ENCODE results near the gene TBRG4.
A peak's percentile ranks its signal among the peaks of the same experiment; 100 is the strongest.

TBRG4 gene

DNA sequence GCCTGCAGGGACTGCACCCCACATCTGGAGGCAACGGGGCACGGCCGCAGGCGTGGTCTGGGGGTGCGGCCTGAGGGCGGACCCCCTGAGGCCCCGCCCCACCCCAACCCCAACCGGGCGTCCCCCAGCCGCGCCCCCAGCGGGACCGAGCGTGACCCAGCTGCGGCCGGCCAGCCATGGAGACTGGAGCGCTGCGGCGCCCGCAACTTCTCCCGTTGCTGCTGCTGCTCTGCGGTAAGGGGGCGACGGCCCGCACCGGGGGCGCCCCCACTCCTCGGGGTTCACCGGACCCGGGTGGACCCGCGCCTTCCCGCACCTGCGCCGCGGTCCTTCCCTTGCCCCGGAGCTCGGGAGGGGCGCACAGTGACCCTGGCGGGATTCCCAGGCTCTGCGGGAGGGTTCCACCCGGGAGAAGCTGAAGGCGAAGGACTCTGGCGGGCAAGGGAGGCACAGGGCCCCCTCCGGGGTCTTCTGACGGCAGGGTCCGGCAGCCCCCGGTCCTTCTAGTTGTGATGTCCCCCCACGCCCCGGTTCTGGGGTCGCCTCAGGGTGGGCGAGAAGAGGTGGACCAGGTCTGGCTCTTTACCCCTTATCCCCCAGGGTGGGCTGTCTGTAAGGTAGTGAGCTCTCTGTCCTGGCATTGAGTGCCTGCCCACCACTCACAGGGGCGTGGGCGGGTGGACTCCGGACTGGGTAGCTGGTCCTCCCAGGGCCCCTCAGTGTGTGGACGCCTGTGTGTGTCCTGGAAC lies 46.3 kb upstream of the TBRG4 start, which contains the start of gene RAMP3:
TSS of gene RAMP3 (plus strand) at position 139 of the 749 bp plus-strand sequence. CDS start at position 177, 38 bp downstream.
- Histone ChIP-seq H3K4me1 (ENCODE audit: insufficient read depth, poor library complexity, severe bottlenecking) (no peaks in the 10 kb centered on the region), H3K9me3 (ENCODE audit: severe bottlenecking) (no peaks in the 10 kb centered on the region), H3K27ac (ENCODE audit: poor library complexity, severe bottlenecking) (no peak within 1 kb of the TSS), H3K27me3 (ENCODE audit: insufficient read depth, poor library complexity, severe bottlenecking) (peaks cover 23% of the 10 kb centered on the region), H3K36me3 (ENCODE audit: low read depth) (no peaks in the 10 kb centered on the region), H3K4me3 (ENCODE audit: severe bottlenecking) (no peak within 1 kb of the TSS)
- ATAC-seq (ENCODE audit: low read depth) (no peak), DNase-seq (ENCODE audit: low spot score) (peak; percentile 51)
- TF ChIP-seq, protein P1, sequence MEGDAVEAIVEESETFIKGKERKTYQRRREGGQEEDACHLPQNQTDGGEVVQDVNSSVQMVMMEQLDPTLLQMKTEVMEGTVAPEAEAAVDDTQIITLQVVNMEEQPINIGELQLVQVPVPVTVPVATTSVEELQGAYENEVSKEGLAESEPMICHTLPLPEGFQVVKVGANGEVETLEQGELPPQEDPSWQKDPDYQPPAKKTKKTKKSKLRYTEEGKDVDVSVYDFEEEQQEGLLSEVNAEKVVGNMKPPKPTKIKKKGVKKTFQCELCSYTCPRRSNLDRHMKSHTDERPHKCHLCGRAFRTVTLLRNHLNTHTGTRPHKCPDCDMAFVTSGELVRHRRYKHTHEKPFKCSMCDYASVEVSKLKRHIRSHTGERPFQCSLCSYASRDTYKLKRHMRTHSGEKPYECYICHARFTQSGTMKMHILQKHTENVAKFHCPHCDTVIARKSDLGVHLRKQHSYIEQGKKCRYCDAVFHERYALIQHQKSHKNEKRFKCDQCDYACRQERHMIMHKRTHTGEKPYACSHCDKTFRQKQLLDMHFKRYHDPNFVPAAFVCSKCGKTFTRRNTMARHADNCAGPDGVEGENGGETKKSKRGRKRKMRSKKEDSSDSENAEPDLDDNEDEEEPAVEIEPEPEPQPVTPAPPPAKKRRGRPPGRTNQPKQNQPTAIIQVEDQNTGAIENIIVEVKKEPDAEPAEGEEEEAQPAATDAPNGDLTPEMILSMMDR (IDR thresholded peaks at IDR 0.05; ENCODE audit: poor library complexity, severe bottlenecking) = no peak

DNA sequence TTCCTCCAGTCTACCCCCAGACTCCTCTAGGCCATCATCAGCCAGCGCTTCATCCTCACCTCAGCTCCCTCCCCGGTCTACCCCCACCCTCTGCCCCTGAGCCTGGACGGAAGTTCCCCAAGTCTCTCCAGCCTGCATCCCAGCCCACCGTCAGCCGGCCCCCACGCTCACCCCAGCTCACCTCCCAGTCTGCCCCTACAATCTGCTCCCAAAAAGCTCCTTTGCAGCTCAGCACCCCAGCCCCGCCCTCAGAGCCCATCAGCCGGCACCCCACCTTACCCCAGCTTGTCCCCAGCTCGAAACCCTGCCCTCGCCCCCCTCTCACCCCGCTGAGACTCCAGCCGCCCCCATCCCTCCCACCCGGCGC lies 45.8 kb upstream of the TBRG4 start:
- TF ChIP-seq, protein P1 (IDR thresholded peaks at IDR 0.05; ENCODE audit: poor library complexity, severe bottlenecking) = no peak
- no peak for DNase-seq (ENCODE audit: low spot score)
- Histone ChIP-seq H3K36me3 (ENCODE audit: low read depth) (no peaks in the 10 kb centered on the region), H3K4me3 (ENCODE audit: severe bottlenecking) (no peak overlapping the region), H3K9me3 (ENCODE audit: severe bottlenecking) (no peaks in the 10 kb centered on the region), H3K27me3 (ENCODE audit: insufficient read depth, poor library complexity, severe bottlenecking) (peaks cover 23% of the 10 kb centered on the region), H3K27ac (ENCODE audit: poor library complexity, severe bottlenecking) (no peak overlapping the region), H3K4me1 (ENCODE audit: insufficient read depth, poor library complexity, severe bottlenecking) (no peaks in the 10 kb centered on the region)
- ATAC-seq (ENCODE audit: low read depth) = no peak

- Histone ChIP-seq H3K27ac (ENCODE audit: poor library complexity, severe bottlenecking) (no peak overlapping the region), H3K27me3 (ENCODE audit: insufficient read depth, poor library complexity, severe bottlenecking) (peaks cover 23% of the 10 kb centered on the region), H3K4me3 (ENCODE audit: severe bottlenecking) (no peak overlapping the region), H3K4me1 (ENCODE audit: insufficient read depth, poor library complexity, severe bottlenecking) (no peaks in the 10 kb centered on the region), H3K9me3 (ENCODE audit: severe bottlenecking) (no peaks in the 10 kb centered on the region), H3K36me3 (ENCODE audit: low read depth) (no peaks in the 10 kb centered on the region)
- ATAC-seq (ENCODE audit: low read depth) (no peak), DNase-seq (ENCODE audit: low spot score) (peak; percentile 36)
- TF ChIP-seq, protein P1 (IDR thresholded peaks at IDR 0.05; ENCODE audit: poor library complexity, severe bottlenecking) = no peak
These were observed 45.2 kb upstream of the TBRG4 start for GRCh38 chr7:45156516-45157272.

- peaks cover 23% of the 10 kb centered on the region for H3K27me3 ChIP-seq (ENCODE audit: insufficient read depth, poor library complexity, severe bottlenecking)
- ATAC-seq (ENCODE audit: low read depth) = no peak
- no peak overlapping the region for H3K27ac ChIP-seq (ENCODE audit: poor library complexity, severe bottlenecking)
These were observed 44.4 kb upstream of the TBRG4 start for GRCh38 chr7:45155941-45156340.

More at GRCh38 chr7:45155941-45156340, 44.4 kb upstream of the TBRG4 start:
- Histone ChIP-seq H3K4me3 (ENCODE audit: severe bottlenecking) (no peak overlapping the region), H3K36me3 (ENCODE audit: low read depth) (no peaks in the 10 kb centered on the region), H3K4me1 (ENCODE audit: insufficient read depth, poor library complexity, severe bottlenecking) (no peaks in the 10 kb centered on the region), H3K9me3 (ENCODE audit: severe bottlenecking) (no peaks in the 10 kb centered on the region)
- TF ChIP-seq, protein P1 (IDR thresholded peaks at IDR 0.05; ENCODE audit: poor library complexity, severe bottlenecking) = no peak
- DNase-seq (ENCODE audit: low spot score) = peak; percentile 34

Data from RWPE2 (cell line).